Transverse colon (tissue), 4 donors: ENCODE results near the gene RTEL1. TPM values are rescaled to one million over a fixed set of nuclear protein-coding genes. Genes with fewer than 3 reads are reported as not detected.

Source experiments
- DNase-seq: peaks from one replicate; pipeline ENCODE4 v3.0.0-alpha.2; 2019
- H3K27ac ChIP-seq, 4 donors: fragments of 200-600 bp; sonication (generic); 2 replicates each; pipeline ENCODE4 v1.5.1; 2016 to 2018; ENCODE audit warnings: inconsistent platforms in 4 of 4
- H3K27me3 ChIP-seq: fragments of 200-600 bp; sonication (generic); 2 replicates; pipeline ENCODE4 v1.5.1; 2017; ENCODE audit warnings: inconsistent platforms
- H3K36me3 ChIP-seq, 4 donors: fragments of 200-600 bp; sonication (generic); 2 replicates each; pipeline ENCODE4 v1.5.1; 2017 to 2019; ENCODE audit warnings: inconsistent platforms in 4 of 4
- H3K4me1 ChIP-seq, 4 donors: fragments of 200-600 bp; sonication (generic); 2 replicates each; pipeline ENCODE4 v1.5.1; 2017 to 2020; ENCODE audit warnings: inconsistent platforms in 4 of 4
- H3K4me3 ChIP-seq, 4 donors: fragments of 200-600 bp; sonication (generic); 1 replicate in 1 of 4; 2 replicates in 3 of 4; pipeline versions ENCODE4 v1.5.1 to v1.6.1; 2017 to 2019; ENCODE audit warnings: inconsistent platforms in 4 of 4
- H3K9me3 ChIP-seq, 2 donors: fragments of 200-600 bp; sonication (generic); 2 replicates each; pipeline ENCODE4 v1.5.1; 2017 to 2019; ENCODE audit warnings: inconsistent platforms in 2 of 2
- EP300 ChIP-seq: sonication (generic); formaldehyde crosslinking; IDR thresholded peaks from one replicate; pipeline ENCODE4 v1.6.1; 2017; ENCODE audit warnings: antibody characterized with exemption, low read depth
- POLR2A ChIP-seq: fragments of 450-650 bp; IDR thresholded peaks from one replicate; pipeline ENCODE4 v1.6.1; 2016; ENCODE audit warnings: antibody characterized with exemption, mild to moderate bottlenecking, moderate library complexity
- POLR2AphosphoS5 ChIP-seq, 3 donors: sonication (generic); formaldehyde crosslinking; IDR thresholded peaks; one replicate each; pipeline ENCODE4 v1.6.1; 2016; ENCODE audit warnings: antibody characterized with exemption in 3 of 3
- WGBS, 2 donors: methylation state at CpG; one replicate each; pipeline ENCODE4 v1.1.5; 2018; ENCODE audit warnings: low coverage in 1 of 2; 5-methylcytosine and 5-hydroxymethylcytosine counted together
- in situ Hi-C, 4 donors: fragments of 200-750 bp; cut with MboI; loops; one replicate each; pipeline versions ENCODE4 v1.15.0 to v1.15.1; 2017; ENCODE audit warnings: low sequenced_read_pairs in 3 of 4, low pct_ligation_motif_present in 1 of 4, low pct_unique_long_range_greater_than_20kb in 1 of 4
- intact Hi-C: fragments of 100-400 bp; cut with DNase I; formaldehyde crosslinking; loops from one replicate; pipeline ENCODE4 v1.15.1; 2023; ENCODE audit warnings: low total_unique reads
- total RNA-seq, 4 donors: library from RNA; depleted of rRNA; stranded (reverse); fragments of >200 nt; gene quantifications; one replicate each; pipeline ENCODE4 v1.1.0, GENCODE V29; 2016
- TF ChIP-seq, protein P1 (sequence below), 5 experiments: fragments of 200-600 bp in 3 of 5; fragments of 450-650 bp in 2 of 5; sonication (generic) in 3 of 5; IDR thresholded peaks; 1 replicate in 2 of 5; 2 replicates in 3 of 5; pipeline ENCODE4 v1.5.1; 2016 to 2017; ENCODE audit warnings: antibody characterized with exemption in 5 of 5, inconsistent platforms in 3 of 5, mild to moderate bottlenecking in 2 of 5, moderate library complexity in 1 of 5

Gene RTEL1
- total RNA-seq, 4 donors from 2014 or later, result 18.8 to 84.9 (median 24.1) TPM

DNA sequence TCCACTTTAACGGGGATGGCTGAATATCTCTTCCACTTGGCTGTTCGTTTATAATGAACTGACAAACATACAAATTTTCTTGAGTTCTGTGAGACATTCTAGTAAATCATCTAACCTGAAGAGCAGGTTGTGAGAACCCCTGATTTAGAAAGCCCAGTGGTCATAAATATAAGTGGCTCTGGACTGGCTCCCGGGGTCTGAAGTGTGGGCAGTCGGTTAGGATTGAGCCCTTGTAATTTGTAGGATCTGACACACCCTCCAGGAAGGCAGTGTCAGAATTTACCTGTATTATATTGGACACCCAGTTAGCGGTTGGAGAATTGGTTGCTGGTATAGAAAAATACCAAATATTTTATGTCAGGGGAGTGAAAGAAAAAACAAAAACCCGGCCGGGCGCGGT is 24.4 kb upstream of the RTEL1 start:
- intact Hi-C loops (no loop called here), in situ Hi-C loops (loop anchor here in 1 of 4 donors (25.0 kb wide), 1 partner anchor 96 kb away; the partner anchor contains the start of genes PTK6 and SRMS)
- Histone ChIP-seq H3K36me3 (no peaks in the 10 kb centered on the region), H3K27me3 (no peaks in the 10 kb centered on the region), H3K4me1 (peaks cover 2 to 4% (median 2%) of the 10 kb centered on the region in 4 donors), H3K9me3 (no peaks in the 10 kb centered on the region), H3K4me3 (no peak overlapping the region), H3K27ac (no peak overlapping the region)
- TF ChIP-seq, protein P1, sequence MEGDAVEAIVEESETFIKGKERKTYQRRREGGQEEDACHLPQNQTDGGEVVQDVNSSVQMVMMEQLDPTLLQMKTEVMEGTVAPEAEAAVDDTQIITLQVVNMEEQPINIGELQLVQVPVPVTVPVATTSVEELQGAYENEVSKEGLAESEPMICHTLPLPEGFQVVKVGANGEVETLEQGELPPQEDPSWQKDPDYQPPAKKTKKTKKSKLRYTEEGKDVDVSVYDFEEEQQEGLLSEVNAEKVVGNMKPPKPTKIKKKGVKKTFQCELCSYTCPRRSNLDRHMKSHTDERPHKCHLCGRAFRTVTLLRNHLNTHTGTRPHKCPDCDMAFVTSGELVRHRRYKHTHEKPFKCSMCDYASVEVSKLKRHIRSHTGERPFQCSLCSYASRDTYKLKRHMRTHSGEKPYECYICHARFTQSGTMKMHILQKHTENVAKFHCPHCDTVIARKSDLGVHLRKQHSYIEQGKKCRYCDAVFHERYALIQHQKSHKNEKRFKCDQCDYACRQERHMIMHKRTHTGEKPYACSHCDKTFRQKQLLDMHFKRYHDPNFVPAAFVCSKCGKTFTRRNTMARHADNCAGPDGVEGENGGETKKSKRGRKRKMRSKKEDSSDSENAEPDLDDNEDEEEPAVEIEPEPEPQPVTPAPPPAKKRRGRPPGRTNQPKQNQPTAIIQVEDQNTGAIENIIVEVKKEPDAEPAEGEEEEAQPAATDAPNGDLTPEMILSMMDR (IDR thresholded peaks at IDR 0.05), result no peak
- no peak for TF ChIP-seq POLR2AphosphoS5 (IDR thresholded peaks at IDR 0.05)
- no peak for TF ChIP-seq EP300
- no peak for TF ChIP-seq POLR2A
- WGBS, 2 donors, result 44 to 76% methylated on average over 4 to 9 of the region's 9 CpGs
- DNase-seq, result no peak

DNA sequence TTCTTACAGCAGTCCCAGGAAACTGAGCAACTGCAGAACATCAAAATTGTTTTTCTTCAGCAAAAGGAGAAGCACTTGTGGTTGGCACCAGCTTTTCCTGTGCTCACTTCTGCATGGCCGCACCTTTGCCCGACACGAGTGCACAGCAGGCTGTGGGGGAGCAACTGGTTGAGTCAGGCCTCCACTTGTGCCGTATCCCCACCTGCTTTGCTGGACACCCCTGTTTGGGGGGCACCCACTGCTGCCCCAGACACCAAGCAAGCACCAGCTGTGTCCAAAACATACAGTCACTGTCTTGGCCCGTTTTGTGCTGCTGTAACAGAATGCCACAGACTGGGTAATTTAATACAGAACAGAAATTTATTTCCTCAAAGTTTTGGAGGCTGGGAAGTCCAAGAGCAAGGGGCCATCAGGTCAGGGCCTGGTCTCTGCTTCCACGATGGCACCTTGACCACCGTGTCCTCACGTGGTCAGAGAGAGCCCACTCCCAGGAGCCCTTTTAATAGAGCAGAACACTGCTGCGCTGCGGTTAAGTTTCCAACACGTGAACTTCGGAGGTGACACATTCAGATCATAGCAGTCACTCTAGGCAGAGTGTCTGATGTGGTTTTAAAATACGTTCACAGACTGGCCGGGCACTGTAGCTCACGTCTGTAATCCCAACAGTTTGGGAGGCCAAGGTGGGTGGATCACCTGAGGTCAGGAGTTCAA is 22.5 kb upstream of the RTEL1 start:
- intact Hi-C loops, result no loop called here
- no peaks in the 10 kb centered on the region for H3K36me3 ChIP-seq
- DNase-seq, result peak; percentile 59

DNA sequence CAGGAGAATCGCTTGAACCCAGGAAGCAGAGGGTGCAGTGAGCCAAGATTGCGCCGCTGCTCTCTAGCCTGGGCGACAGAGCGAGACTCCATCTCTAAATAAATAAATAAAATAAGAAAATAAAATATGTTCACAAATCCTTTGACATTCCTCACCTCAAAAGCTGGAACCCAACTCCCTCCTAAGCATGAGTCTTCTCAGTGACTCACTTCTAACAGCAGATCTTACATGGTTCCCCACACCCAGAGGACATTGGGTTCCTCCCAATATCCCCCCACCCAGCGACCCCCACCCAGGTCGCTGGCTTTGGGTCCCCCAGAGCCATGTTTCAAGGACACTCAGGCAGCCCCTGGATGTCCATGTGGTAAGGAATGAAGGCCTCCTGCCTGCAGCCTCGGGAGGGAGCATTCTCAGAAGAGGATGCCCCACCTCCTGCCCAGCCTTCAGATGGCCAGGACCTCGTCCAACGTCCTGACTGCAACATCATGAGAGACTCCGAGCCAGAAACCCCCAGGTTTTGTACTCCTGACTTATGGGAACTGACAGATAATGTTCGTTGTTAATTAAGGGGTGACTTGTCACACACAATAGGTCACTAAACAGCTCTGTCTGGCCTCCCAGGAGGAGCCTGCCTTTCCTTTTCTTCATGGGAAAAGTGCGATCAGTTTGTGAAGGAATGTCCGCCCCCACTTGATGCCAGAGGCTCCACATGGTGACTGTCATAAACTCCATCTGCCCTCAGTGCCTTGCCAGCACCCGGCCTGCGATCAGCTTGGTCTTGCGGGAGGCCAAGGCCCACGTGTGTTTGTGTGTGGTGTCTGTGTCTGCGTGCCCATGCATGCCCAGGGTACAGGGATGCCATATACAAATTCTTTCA is 21.1 kb upstream of the RTEL1 start:
- H3K4me1 ChIP-seq, result peaks cover 0 to 5% (median 2%) of the 10 kb centered on the region in 4 donors
- TF ChIP-seq EP300 (no peak), POLR2A (no peak), POLR2AphosphoS5 (IDR thresholded peaks at IDR 0.05) (no peak)
- TF ChIP-seq, protein P1 (IDR thresholded peaks at IDR 0.05), result no peak
- H3K27ac ChIP-seq, result peak overlapping the region in 3 of 4 donors; percentile 16 to 57 (median 21)
- H3K4me3 ChIP-seq, result no peak overlapping the region
- no peaks in the 10 kb centered on the region for H3K36me3 ChIP-seq
- no peak for DNase-seq
- intact Hi-C loops (no loop called here), in situ Hi-C loops (loop anchor here in 1 of 4 donors (25.0 kb wide), 1 partner anchor 100 kb away; the partner anchor contains the start of genes PTK6 and SRMS)
- no peaks in the 10 kb centered on the region for H3K27me3 ChIP-seq
- no peaks in the 10 kb centered on the region for H3K9me3 ChIP-seq
- 77% methylated on average over 19 of the region's 19 CpGs; no CpG with 5 or more reads in 1 of the 2 donors for WGBS, 2 donors

More for the DNA sequence above, 22.5 kb upstream of the RTEL1 start:
- TF ChIP-seq, protein P1 (IDR thresholded peaks at IDR 0.05), result no peak
- TF ChIP-seq POLR2AphosphoS5 (IDR thresholded peaks at IDR 0.05) (peak in 1 of 3 donors; percentile 16), POLR2A (no peak), EP300 (no peak)
- Histone ChIP-seq H3K27me3 (no peaks in the 10 kb centered on the region), H3K4me1 (peaks cover 0 to 5% (median 0%) of the 10 kb centered on the region in 4 donors), H3K4me3 (no peak overlapping the region), H3K27ac (peak overlapping the region; percentile 49 to 78 (median 55)), H3K9me3 (no peaks in the 10 kb centered on the region)
- 72% methylated on average over 15 of the region's 15 CpGs; no CpG with 5 or more reads in 1 of the 2 donors for WGBS, 2 donors
- in situ Hi-C loops, result loop anchor here in 1 of 4 donors (25.0 kb wide), 1 partner anchor 98 kb away; the partner anchor contains the start of genes PTK6 and SRMS
